ENCODE data around the gene LYPD4. TPM values are rescaled to one million over a fixed set of nuclear protein-coding genes. Genes with fewer than 3 reads are reported as not detected.
A peak's percentile ranks its signal among the peaks of the same experiment; 100 is the strongest.

Gene LYPD4
- total RNA-seq, 2 donors from 2014 or later, result 6.6 TPM; not detected in 1

DNA sequence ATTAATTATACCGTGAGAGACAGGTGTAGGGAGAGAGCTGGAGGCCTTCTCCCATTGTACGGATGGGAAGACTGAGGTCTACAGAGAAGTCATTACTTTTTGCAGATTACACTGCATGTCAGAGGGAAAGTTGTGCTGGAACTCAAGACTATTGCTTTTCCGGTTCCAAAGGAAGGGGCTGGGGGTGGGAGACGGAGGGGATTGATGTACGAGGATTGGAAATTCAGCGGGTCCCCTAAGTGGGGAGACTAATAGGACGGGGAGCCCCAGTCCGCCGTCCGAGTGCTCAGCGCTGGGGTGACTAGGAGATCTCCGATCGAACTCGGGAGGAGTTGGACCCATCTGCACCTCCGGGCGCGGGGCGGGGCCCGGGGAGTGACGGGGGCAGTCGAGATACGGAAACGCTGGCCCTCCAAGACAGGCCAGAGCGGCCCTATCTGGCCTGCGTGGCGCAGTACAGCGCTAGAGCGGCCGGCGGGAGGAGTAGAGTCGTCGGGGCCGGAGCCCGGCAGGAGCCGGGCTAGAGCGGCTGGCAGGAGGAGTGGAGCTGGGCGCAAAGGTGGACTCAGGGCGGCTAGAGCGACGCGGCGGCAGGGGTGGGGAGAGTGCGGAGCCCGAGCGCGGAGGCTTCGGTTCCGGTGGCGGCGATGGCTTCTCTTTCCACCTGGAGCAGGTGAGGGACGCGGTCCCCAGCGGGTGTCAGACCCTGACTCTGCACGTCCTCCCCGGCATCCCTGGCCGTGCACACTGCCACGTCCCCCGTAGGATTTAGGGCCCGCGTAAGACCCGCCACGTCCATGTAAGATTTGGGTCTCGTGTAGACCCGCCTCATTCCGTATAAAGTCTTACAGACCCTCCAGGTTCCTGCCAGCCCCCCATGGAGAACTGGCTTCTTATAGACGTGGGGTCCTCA is 39.6 kb upstream of the LYPD4 start:
- peak overlapping the region; percentile 75 to 83 for H3K27ac ChIP-seq
- H3K9me3 ChIP-seq, result no peaks in the 10 kb centered on the region
- DNase-seq (ENCODE audit: low spot score), result peak; percentile 95
- WGBS, result under 1% methylated on average over 57 of the region's 66 CpGs
- no peaks in the 10 kb centered on the region for H3K36me3 ChIP-seq
- TF ChIP-seq POLR2AphosphoS5 (IDR thresholded peaks at IDR 0.05), result peak; percentile 97
- peak; percentile 60 for TF ChIP-seq POLR2A (IDR thresholded peaks at IDR 0.05)
- TF ChIP-seq, protein P1, sequence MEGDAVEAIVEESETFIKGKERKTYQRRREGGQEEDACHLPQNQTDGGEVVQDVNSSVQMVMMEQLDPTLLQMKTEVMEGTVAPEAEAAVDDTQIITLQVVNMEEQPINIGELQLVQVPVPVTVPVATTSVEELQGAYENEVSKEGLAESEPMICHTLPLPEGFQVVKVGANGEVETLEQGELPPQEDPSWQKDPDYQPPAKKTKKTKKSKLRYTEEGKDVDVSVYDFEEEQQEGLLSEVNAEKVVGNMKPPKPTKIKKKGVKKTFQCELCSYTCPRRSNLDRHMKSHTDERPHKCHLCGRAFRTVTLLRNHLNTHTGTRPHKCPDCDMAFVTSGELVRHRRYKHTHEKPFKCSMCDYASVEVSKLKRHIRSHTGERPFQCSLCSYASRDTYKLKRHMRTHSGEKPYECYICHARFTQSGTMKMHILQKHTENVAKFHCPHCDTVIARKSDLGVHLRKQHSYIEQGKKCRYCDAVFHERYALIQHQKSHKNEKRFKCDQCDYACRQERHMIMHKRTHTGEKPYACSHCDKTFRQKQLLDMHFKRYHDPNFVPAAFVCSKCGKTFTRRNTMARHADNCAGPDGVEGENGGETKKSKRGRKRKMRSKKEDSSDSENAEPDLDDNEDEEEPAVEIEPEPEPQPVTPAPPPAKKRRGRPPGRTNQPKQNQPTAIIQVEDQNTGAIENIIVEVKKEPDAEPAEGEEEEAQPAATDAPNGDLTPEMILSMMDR (IDR thresholded peaks at IDR 0.05), result peak in 3 of 4 experiments; percentile 7 to 55 (median 44)
- intact Hi-C loops (cut with DNase I), result loop anchor here (1.0 kb wide), 1 partner anchor 25 kb away; no protein-coding TSS in a partner anchor
- H3K27me3 ChIP-seq (replicated peaks; ENCODE audit: insufficient read depth), result no peaks in the 10 kb centered on the region
- H3K4me3 ChIP-seq, result peak overlapping the region; percentile 78 to 92
- H3K4me1 ChIP-seq (replicated peaks), result peaks cover 4% of the 10 kb centered on the region

DNA sequence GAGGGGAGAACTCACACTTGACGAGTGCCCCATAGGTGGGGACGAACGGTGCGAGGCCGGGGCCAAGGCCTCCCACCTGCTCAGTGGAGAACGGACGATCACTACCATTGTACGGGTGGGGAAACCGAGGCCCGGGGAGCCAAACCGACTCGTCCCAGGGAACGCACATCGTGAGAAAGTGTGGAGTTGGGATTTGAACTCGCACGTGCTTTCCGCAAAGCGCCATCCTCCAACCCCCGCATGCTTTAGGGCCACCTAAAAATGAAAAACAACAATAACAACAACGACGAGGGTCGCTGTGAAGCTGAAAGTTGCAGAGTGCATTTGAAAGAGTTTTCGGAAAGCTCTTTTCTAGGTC is 39.0 kb upstream of the LYPD4 start:
- H3K36me3 ChIP-seq, result no peaks in the 10 kb centered on the region
- 2% methylated on average over 23 of the region's 23 CpGs for WGBS
- H3K4me1 ChIP-seq (replicated peaks), result peaks cover 4% of the 10 kb centered on the region
- no peaks in the 10 kb centered on the region for H3K9me3 ChIP-seq
- no peak for DNase-seq (ENCODE audit: low spot score)
- TF ChIP-seq, protein P1 (IDR thresholded peaks at IDR 0.05), result no peak
- TF ChIP-seq POLR2AphosphoS5 (IDR thresholded peaks at IDR 0.05) (no peak), POLR2A (IDR thresholded peaks at IDR 0.05) (no peak)
- intact Hi-C loops (cut with DNase I), result no loop called here
- peak overlapping the region; percentile 75 to 83 for H3K27ac ChIP-seq
- no peaks in the 10 kb centered on the region for H3K27me3 ChIP-seq (replicated peaks; ENCODE audit: insufficient read depth)
- peak overlapping the region; percentile 78 to 92 for H3K4me3 ChIP-seq

DNA sequence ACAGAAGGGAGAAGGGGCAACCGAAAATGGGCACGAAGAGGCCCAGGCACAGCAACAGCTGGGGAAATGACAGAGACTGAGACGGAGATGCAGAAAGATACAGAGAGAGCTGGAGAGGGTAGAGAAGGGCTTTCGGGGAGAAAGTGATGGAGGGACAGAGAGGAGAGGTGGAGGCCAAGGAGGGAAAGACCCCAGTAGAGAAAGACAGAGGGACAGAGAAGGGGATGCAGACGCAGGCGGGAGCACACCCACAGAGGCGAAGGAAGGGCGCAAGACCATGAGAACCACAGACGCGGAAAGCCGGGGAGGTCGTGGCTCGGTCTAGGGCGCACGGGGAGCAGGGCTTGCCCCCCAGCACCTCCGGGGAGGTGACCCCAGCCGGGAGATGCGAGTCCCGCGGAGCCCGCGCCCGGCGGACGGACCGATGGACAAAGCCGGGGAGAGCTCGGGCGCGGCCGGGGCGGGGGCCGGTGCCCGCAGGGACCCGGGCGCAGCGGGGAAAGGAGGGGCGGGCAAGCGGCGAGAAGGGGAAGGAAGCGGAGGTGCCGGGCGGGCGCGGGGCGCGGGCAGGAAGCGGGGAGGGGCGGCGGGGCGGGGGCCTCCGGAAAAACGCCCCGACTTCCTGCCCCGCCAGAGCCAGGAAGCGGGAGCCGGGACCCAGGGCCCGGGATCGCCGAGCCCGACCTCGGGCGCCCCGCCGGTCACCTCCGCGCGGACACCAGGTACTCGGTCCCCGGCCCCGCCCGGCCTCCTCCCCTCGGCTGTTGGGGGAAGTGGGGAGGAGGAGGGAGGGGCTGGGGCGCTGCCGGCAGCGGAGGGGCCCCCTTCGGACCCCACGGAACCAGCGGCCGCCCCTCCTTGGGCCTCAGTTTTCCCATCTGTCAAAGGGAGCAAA is 38.3 kb upstream of the LYPD4 start, which contains the start of gene ARHGEF1:
ARHGEF1 (plus strand) TSS at position 617 of the 895 bp plus-strand sequence. CDS start 4,899 bp downstream, outside the sequence.
- peak; percentile 17 for TF ChIP-seq POLR2A (IDR thresholded peaks at IDR 0.05)
- TF ChIP-seq, protein P1 (IDR thresholded peaks at IDR 0.05), result no peak
- H3K36me3 ChIP-seq, result no peaks in the 10 kb centered on the region
- WGBS, result 3% methylated on average over 59 of the region's 80 CpGs
- intact Hi-C loops (cut with DNase I), result no loop called here
- H3K27me3 ChIP-seq (replicated peaks; ENCODE audit: insufficient read depth), result no peaks in the 10 kb centered on the region
- no peaks in the 10 kb centered on the region for H3K9me3 ChIP-seq
- DNase-seq (ENCODE audit: low spot score), result no peak
- peaks cover 4% of the 10 kb centered on the region for H3K4me1 ChIP-seq (replicated peaks)
- H3K27ac ChIP-seq, result peak within 1 kb of the TSS; percentile 75 to 83
- peak within 1 kb of the TSS; percentile 78 to 92 for H3K4me3 ChIP-seq

DNA sequence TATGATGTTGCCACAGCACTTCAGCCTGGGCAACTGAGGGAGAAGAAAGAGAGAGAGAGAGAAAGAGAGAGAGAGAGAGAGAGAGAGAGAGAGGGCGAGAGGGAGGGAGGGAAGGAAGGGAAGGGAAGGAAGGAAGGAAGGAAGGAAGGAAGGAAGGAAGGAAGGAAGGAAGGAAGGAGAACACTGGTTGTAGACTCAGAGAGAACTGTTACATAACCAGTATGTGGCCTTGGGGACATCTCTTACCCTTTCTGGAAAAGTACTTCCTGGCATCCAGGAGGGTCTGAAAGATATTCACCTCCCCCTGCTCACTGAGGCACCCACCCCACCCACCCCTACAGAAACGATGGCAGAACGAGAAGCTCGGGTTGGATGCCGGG is 35.8 kb upstream of the LYPD4 start:
- intact Hi-C loops (cut with DNase I), result no loop called here
- no peaks in the 10 kb centered on the region for H3K27me3 ChIP-seq (replicated peaks; ENCODE audit: insufficient read depth)
- DNase-seq (ENCODE audit: low spot score), result no peak
- no peaks in the 10 kb centered on the region for H3K9me3 ChIP-seq
- peaks cover 4% of the 10 kb centered on the region for H3K4me1 ChIP-seq (replicated peaks)
- no peak overlapping the region for H3K27ac ChIP-seq
- TF ChIP-seq POLR2AphosphoS5 (IDR thresholded peaks at IDR 0.05) (no peak), POLR2A (IDR thresholded peaks at IDR 0.05) (no peak)
- TF ChIP-seq, protein P1 (IDR thresholded peaks at IDR 0.05), result no peak
- 68% methylated on average over 5 of the region's 5 CpGs for WGBS
- H3K4me3 ChIP-seq, result no peak overlapping the region
- H3K36me3 ChIP-seq, result no peaks in the 10 kb centered on the region
